Measurements from ENCODE around the gene ASTE1. TPM values are rescaled to one million over a fixed set of nuclear protein-coding genes. Genes with fewer than 3 reads are reported as not detected.

Gene ASTE1
- polyA plus RNA-seq, 1 donor from 2014 or later = 2.0 TPM

GRCh38 chr3:131018970-131019369, 7.7 kb downstream of the ASTE1 start:
- H3K36me3 ChIP-seq (ENCODE audit: insufficient read depth, low read length) = no peaks in the 10 kb centered on the region
- H4K20me1 ChIP-seq (ENCODE audit: insufficient read depth) = no peaks in the 10 kb centered on the region
- no peak overlapping the region for H3K4me2 ChIP-seq (ENCODE audit: low read length)
- H2AFZ ChIP-seq (ENCODE audit: low read depth, low read length) = no peak overlapping the region
- no peaks in the 10 kb centered on the region for H3F3A ChIP-seq (ENCODE audit: insufficient read depth, low read length, poor library complexity, severe bottlenecking)
- H3K4me3 ChIP-seq (ENCODE audit: low read length) = no peak overlapping the region
- H3K9ac ChIP-seq (ENCODE audit: low read length) = no peak overlapping the region
- TF ChIP-seq, protein P1, sequence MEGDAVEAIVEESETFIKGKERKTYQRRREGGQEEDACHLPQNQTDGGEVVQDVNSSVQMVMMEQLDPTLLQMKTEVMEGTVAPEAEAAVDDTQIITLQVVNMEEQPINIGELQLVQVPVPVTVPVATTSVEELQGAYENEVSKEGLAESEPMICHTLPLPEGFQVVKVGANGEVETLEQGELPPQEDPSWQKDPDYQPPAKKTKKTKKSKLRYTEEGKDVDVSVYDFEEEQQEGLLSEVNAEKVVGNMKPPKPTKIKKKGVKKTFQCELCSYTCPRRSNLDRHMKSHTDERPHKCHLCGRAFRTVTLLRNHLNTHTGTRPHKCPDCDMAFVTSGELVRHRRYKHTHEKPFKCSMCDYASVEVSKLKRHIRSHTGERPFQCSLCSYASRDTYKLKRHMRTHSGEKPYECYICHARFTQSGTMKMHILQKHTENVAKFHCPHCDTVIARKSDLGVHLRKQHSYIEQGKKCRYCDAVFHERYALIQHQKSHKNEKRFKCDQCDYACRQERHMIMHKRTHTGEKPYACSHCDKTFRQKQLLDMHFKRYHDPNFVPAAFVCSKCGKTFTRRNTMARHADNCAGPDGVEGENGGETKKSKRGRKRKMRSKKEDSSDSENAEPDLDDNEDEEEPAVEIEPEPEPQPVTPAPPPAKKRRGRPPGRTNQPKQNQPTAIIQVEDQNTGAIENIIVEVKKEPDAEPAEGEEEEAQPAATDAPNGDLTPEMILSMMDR (IDR thresholded peaks at IDR 0.05; ENCODE audit: poor library complexity, severe bottlenecking) = no peak
- TF ChIP-seq POLR2AphosphoS5 (IDR thresholded peaks at IDR 0.05) (no peak), TAF1 (IDR thresholded peaks at IDR 0.05; ENCODE audit: low read depth) (no peak), SMC3 (conservative IDR thresholded peaks at IDR 0.05; ENCODE audit: poor library complexity) (no peak), RAD21 (conservative IDR thresholded peaks at IDR 0.05) (no peak), EZH2 (IDR thresholded peaks at IDR 0.05; ENCODE audit: borderline replicate concordance, insufficient read depth, low read length, poor library complexity, severe bottlenecking) (no peak), MXI1 (conservative IDR thresholded peaks at IDR 0.05; ENCODE audit: poor library complexity, severe bottlenecking) (no peak)
- no peak overlapping the region for H3K27ac ChIP-seq (ENCODE audit: low read length)
- no peaks in the 10 kb centered on the region for H3K9me2 ChIP-seq (ENCODE audit: insufficient read depth, low read length)
- no peaks in the 10 kb centered on the region for H3K27me3 ChIP-seq (ENCODE audit: insufficient read depth, low read depth, low read length)
- no peaks in the 10 kb centered on the region for H3K79me2 ChIP-seq (replicated peaks; ENCODE audit: insufficient read depth, low read length)
- no peaks in the 10 kb centered on the region for H3K9me3 ChIP-seq (ENCODE audit: low read length)

- no peak overlapping the region for H3K9ac ChIP-seq (ENCODE audit: low read length)
- H3K9me3 ChIP-seq (ENCODE audit: low read length) = no peaks in the 10 kb centered on the region
- no peak overlapping the region for H3K4me3 ChIP-seq (ENCODE audit: low read length)
- H3K27me3 ChIP-seq (ENCODE audit: insufficient read depth, low read depth, low read length) = no peaks in the 10 kb centered on the region
- no peaks in the 10 kb centered on the region for H3K79me2 ChIP-seq (replicated peaks; ENCODE audit: insufficient read depth, low read length)
- no peak overlapping the region for H3K27ac ChIP-seq (ENCODE audit: low read length)
- H4K20me1 ChIP-seq (ENCODE audit: insufficient read depth) = no peaks in the 10 kb centered on the region
- H3K4me2 ChIP-seq (ENCODE audit: low read length) = no peak overlapping the region
- peaks cover 6% of the 10 kb centered on the region for H3K36me3 ChIP-seq (ENCODE audit: insufficient read depth, low read length)
- H3K9me2 ChIP-seq (ENCODE audit: insufficient read depth, low read length) = no peaks in the 10 kb centered on the region
- no peak overlapping the region for H2AFZ ChIP-seq (ENCODE audit: low read depth, low read length)
- TF ChIP-seq MXI1 (conservative IDR thresholded peaks at IDR 0.05; ENCODE audit: poor library complexity, severe bottlenecking) (no peak), RAD21 (conservative IDR thresholded peaks at IDR 0.05) (no peak), EP300 (conservative IDR thresholded peaks at IDR 0.05; ENCODE audit: poor library complexity, severe bottlenecking) (no peak), EZH2 (IDR thresholded peaks at IDR 0.05; ENCODE audit: borderline replicate concordance, insufficient read depth, low read length, poor library complexity, severe bottlenecking) (no peak), REST (IDR thresholded peaks at IDR 0.05; ENCODE audit: borderline replicate concordance) (no peak), TAF1 (IDR thresholded peaks at IDR 0.05; ENCODE audit: low read depth) (no peak), SMC3 (conservative IDR thresholded peaks at IDR 0.05; ENCODE audit: poor library complexity) (no peak), POLR2AphosphoS5 (IDR thresholded peaks at IDR 0.05) (no peak)
- TF ChIP-seq, protein P1 (IDR thresholded peaks at IDR 0.05; ENCODE audit: poor library complexity, severe bottlenecking) = no peak
- no peaks in the 10 kb centered on the region for H3F3A ChIP-seq (ENCODE audit: insufficient read depth, low read length, poor library complexity, severe bottlenecking)
Observed at GRCh38 chr3:131009698-131010097, 16.9 kb downstream of the ASTE1 start.

All from neural cell (in vitro differentiated cells).